ENCODE measurements around the gene RGS4. TPM values are rescaled to one million over a fixed set of nuclear protein-coding genes. Genes with fewer than 3 reads are reported as not detected.

Gene RGS4
- polyA plus RNA-seq, 1 donor (not counting 4 experiments of a cell fraction or from before 2014, with no cell fraction given): 0.90 TPM

- Histone ChIP-seq H3K9me3 (ENCODE audit: control insufficient read depth, low read depth, low read length) (no peaks in the 10 kb centered on the region), H3K4me2 (ENCODE audit: control insufficient read depth, extremely low read depth, insufficient read depth, low read depth, low read length) (no peak overlapping the region), H3K4me1 (ENCODE audit: control insufficient read depth, extremely low read depth, insufficient read depth, low read length) (no peaks in the 10 kb centered on the region), H4K20me1 (ENCODE audit: control insufficient read depth, extremely low read depth, insufficient read depth, low read length) (no peaks in the 10 kb centered on the region), H3K79me2 (ENCODE audit: control insufficient read depth, insufficient read depth, low read length) (no peaks in the 10 kb centered on the region), H3K36me3 (ENCODE audit: control insufficient read depth in 2 of 2, extremely low read depth in 1 of 2, insufficient read depth in 2 of 2, low read length in 2 of 2) (no peaks in the 10 kb centered on the region), H3K27ac (ENCODE audit: control insufficient read depth, insufficient read depth, low read length) (no peak overlapping the region), H2AFZ (ENCODE audit: control insufficient read depth, low read length) (no peak overlapping the region), H3K9ac (ENCODE audit: control insufficient read depth, extremely low read depth, insufficient read depth, low read length) (no peak overlapping the region), H3K27me3 (ENCODE audit: control insufficient read depth, extremely low read depth, insufficient read depth, low read length) (no peaks in the 10 kb centered on the region), H3K9me1 (ENCODE audit: control insufficient read depth, extremely low read depth, insufficient read depth, low read length) (no peaks in the 10 kb centered on the region), H3K4me3 (ENCODE audit: control insufficient read depth in 2 of 3, extremely low read depth in 1 of 3, insufficient read depth in 2 of 3, low read depth in 1 of 3, low read length in 3 of 3) (no peak overlapping the region)
- FAIRE-seq (no peak), DNase-seq (ENCODE audit: low read depth, low spot score) (no peak)
- no peak for TF ChIP-seq EZH2 (IDR thresholded peaks at IDR 0.05; ENCODE audit: low read length)
- TF ChIP-seq CTCF (optimal IDR thresholded peaks at IDR 0.05 in 1 of 3, IDR thresholded peaks at IDR 0.05 in 1 of 3, conservative IDR thresholded peaks at IDR 0.05 in 1 of 3; ENCODE audit: extremely low read depth in 1 of 3, insufficient read depth in 2 of 3, low read length in 3 of 3): no peak
- dilution Hi-C loops (cut with MboI; ENCODE audit: extremely low pct_ligation_motif_present, low sequenced_read_pairs): no loop called here
Observed at GRCh38 chr1:163106364-163106987, 37.3 kb downstream of the RGS4 start.

GRCh38 chr1:163107655-163108054 lies 38.5 kb downstream of the RGS4 start:
- Histone ChIP-seq H4K20me1 (ENCODE audit: control insufficient read depth, extremely low read depth, insufficient read depth, low read length) (no peaks in the 10 kb centered on the region), H3K27ac (ENCODE audit: control insufficient read depth, insufficient read depth, low read length) (no peak overlapping the region), H2AFZ (ENCODE audit: control insufficient read depth, low read length) (no peak overlapping the region), H3K9ac (ENCODE audit: control insufficient read depth, extremely low read depth, insufficient read depth, low read length) (no peak overlapping the region), H3K4me3 (ENCODE audit: control insufficient read depth in 2 of 3, extremely low read depth in 1 of 3, insufficient read depth in 2 of 3, low read depth in 1 of 3, low read length in 3 of 3) (no peak overlapping the region), H3K9me1 (ENCODE audit: control insufficient read depth, extremely low read depth, insufficient read depth, low read length) (no peaks in the 10 kb centered on the region), H3K36me3 (ENCODE audit: control insufficient read depth in 2 of 2, extremely low read depth in 1 of 2, insufficient read depth in 2 of 2, low read length in 2 of 2) (no peaks in the 10 kb centered on the region), H3K9me3 (ENCODE audit: control insufficient read depth, low read depth, low read length) (no peaks in the 10 kb centered on the region), H3K4me1 (ENCODE audit: control insufficient read depth, extremely low read depth, insufficient read depth, low read length) (no peaks in the 10 kb centered on the region), H3K4me2 (ENCODE audit: control insufficient read depth, extremely low read depth, insufficient read depth, low read depth, low read length) (no peak overlapping the region), H3K79me2 (ENCODE audit: control insufficient read depth, insufficient read depth, low read length) (no peaks in the 10 kb centered on the region), H3K27me3 (ENCODE audit: control insufficient read depth, extremely low read depth, insufficient read depth, low read length) (no peaks in the 10 kb centered on the region)
- no peak for DNase-seq (ENCODE audit: low read depth, low spot score)
- FAIRE-seq: no peak
- dilution Hi-C loops (cut with MboI; ENCODE audit: extremely low pct_ligation_motif_present, low sequenced_read_pairs): no loop called here
- TF ChIP-seq CTCF (optimal IDR thresholded peaks at IDR 0.05 in 1 of 3, IDR thresholded peaks at IDR 0.05 in 1 of 3, conservative IDR thresholded peaks at IDR 0.05 in 1 of 3; ENCODE audit: extremely low read depth in 1 of 3, insufficient read depth in 2 of 3, low read length in 3 of 3): no peak
- no peak for TF ChIP-seq EZH2 (IDR thresholded peaks at IDR 0.05; ENCODE audit: low read length)

Measured in keratinocyte (primary cell).